ENCODE results near the gene ERO1B. TPM values are rescaled to one million over a fixed set of nuclear protein-coding genes. Genes with fewer than 3 reads are reported as not detected.

ERO1B gene
- total and polyA plus RNA-seq, 2 of the 13 experiments (the other 11 are each of a cell fraction or from before 2014, with no cell fraction given), result 1.6 to 2.1 TPM

DNA sequence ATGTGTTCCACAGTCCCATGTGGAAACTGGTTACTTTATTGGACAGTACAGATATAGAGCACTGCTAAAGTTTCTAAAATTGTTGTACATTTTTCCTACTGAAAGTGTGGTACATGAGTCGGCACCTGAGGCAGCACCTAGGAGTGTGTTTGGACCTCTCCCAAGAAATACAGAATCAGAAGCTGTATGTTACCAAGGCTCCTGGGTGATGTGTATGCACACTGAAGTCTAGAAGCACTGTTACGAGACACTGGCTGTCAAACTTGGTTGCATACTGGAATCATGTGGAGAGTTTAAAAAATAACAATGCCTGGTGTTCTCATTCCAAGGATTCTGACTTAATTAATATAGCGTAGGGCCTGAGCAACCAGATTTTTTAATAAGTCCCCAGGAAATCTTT, 46.6 kb downstream of the ERO1B start:
- DNase-seq (ENCODE audit: low spot score) (no peak), FAIRE-seq (no peak), ATAC-seq (no peak)
- no TSS peak for BruUV-seq (replicated peaks)
- ChIA-PET CTCF (ENCODE audit: low intra/inter-chr PET ratio, low total read pairs) (no interaction called here), POLR2A (no interaction called here)
- Histone ChIP-seq H3K9ac (ENCODE audit: insufficient read depth, low read depth, low read length) (no peak overlapping the region), H3K27ac (ENCODE audit: extremely low read length, insufficient read depth, low read length) (no peak overlapping the region), H3K79me2 (ENCODE audit: insufficient read depth, low read length) (no peaks in the 10 kb centered on the region), H2AFZ (ENCODE audit: low read length) (no peak overlapping the region), H3K4me3 (replicated peaks in 1 of 3; ENCODE audit: insufficient read depth in 1 of 3, low read depth in 2 of 3, low read length in 3 of 3) (no peak overlapping the region), H3K9me3 (ENCODE audit: low read length) (no peaks in the 10 kb centered on the region), H4K20me1 (ENCODE audit: insufficient read depth, low read length) (no peaks in the 10 kb centered on the region), H3K4me2 (ENCODE audit: low read depth, low read length) (no peak overlapping the region), H3K4me1 (ENCODE audit: insufficient read depth, low read length) (no peaks in the 10 kb centered on the region), H3K27me3 (ENCODE audit: control insufficient read depth in 1 of 2, insufficient read depth in 2 of 2, low read length in 2 of 2) (no peaks in the 10 kb centered on the region), H3K36me3 (replicated peaks in 1 of 2; ENCODE audit: control insufficient read depth in 1 of 2, insufficient read depth in 2 of 2, low read length in 2 of 2) (no peaks in the 10 kb centered on the region)
- intact Hi-C loops (cut with micrococcal nuclease; ENCODE audit: unreplicated experiment), result no loop called here
- in situ Hi-C loops (cut with HindIII; ENCODE audit: extremely low pct_ligation_motif_present, low pct_unique_long_range_greater_than_20kb), result no loop called here
- TF ChIP-seq, protein P1, sequence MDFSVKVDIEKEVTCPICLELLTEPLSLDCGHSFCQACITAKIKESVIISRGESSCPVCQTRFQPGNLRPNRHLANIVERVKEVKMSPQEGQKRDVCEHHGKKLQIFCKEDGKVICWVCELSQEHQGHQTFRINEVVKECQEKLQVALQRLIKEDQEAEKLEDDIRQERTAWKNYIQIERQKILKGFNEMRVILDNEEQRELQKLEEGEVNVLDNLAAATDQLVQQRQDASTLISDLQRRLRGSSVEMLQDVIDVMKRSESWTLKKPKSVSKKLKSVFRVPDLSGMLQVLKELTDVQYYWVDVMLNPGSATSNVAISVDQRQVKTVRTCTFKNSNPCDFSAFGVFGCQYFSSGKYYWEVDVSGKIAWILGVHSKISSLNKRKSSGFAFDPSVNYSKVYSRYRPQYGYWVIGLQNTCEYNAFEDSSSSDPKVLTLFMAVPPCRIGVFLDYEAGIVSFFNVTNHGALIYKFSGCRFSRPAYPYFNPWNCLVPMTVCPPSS (IDR thresholded peaks at IDR 0.05), result no peak
- TF ChIP-seq ZNF615 (CRISPR knock-in tag; IDR thresholded peaks at IDR 0.05; ENCODE audit: borderline replicate concordance), result no peak
- no peak for TF ChIP-seq MAFK (conservative IDR thresholded peaks at IDR 0.05 in 1 of 2, IDR thresholded peaks at IDR 0.05 in 1 of 2; ENCODE audit: low read length in 2 of 2)
- TF ChIP-seq, protein P2, sequence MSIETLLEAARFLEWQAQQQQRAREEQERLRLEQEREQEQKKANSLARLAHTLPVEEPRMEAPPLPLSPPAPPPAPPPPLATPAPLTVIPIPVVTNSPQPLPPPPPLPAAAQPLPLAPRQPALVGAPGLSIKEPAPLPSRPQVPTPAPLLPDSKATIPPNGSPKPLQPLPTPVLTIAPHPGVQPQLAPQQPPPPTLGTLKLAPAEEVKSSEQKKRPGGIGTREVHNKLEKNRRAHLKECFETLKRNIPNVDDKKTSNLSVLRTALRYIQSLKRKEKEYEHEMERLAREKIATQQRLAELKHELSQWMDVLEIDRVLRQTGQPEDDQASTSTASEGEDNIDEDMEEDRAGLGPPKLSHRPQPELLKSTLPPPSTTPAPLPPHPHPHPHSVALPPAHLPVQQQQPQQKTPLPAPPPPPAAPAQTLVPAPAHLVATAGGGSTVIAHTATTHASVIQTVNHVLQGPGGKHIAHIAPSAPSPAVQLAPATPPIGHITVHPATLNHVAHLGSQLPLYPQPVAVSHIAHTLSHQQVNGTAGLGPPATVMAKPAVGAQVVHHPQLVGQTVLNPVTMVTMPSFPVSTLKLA (IDR thresholded peaks at IDR 0.05), result no peak
- no peak for TF ChIP-seq ETV6 (CRISPR knock-in tag; conservative IDR thresholded peaks at IDR 0.05)
- no peak for TF ChIP-seq NFYC (CRISPR knock-in tag; IDR thresholded peaks at IDR 0.05)
- no peak for TF ChIP-seq CENPT (CRISPR knock-in tag; IDR thresholded peaks at IDR 0.05; ENCODE audit: low read depth)
- no peak for TF ChIP-seq EZH2 (conservative IDR thresholded peaks at IDR 0.05; ENCODE audit: low read depth, low read length)
- no peak for TF ChIP-seq MTF2 (CRISPR knock-in tag; IDR thresholded peaks at IDR 0.05; ENCODE audit: borderline replicate concordance)
- TF ChIP-seq, protein P3, sequence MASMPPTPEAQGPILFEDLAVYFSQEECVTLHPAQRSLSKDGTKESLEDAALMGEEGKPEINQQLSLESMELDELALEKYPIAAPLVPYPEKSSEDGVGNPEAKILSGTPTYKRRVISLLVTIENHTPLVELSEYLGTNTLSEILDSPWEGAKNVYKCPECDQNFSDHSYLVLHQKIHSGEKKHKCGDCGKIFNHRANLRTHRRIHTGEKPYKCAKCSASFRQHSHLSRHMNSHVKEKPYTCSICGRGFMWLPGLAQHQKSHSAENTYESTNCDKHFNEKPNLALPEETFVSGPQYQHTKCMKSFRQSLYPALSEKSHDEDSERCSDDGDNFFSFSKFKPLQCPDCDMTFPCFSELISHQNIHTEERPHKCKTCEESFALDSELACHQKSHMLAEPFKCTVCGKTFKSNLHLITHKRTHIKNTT (CRISPR knock-in tag; IDR thresholded peaks at IDR 0.05), result no peak
- WGBS (ENCODE audit: low lambda C conversion rate), result 96% methylated on average over 3 of the region's 3 CpGs
